ENCODE results near the gene CGB1.
"Not testable (repeated sequence)": the region's sequence is repeated elsewhere in the genome, so short reads cannot be mapped to it uniquely, and the experiment has no call there.

GRCh38 chr19:49036815-49037214 lies at the start of gene CGB1:
- peak; percentile 30 to 59 for TF ChIP-seq CTCF (conservative IDR thresholded peaks at IDR 0.05 in 1 of 2, IDR thresholded peaks at IDR 0.05 in 1 of 2; ENCODE audit: extremely low read depth in 1 of 2, insufficient read depth in 1 of 2, low read depth in 1 of 2, low read length in 2 of 2)
- not testable (repeated sequence) for TF ChIP-seq EZH2 (IDR thresholded peaks at IDR 0.05; ENCODE audit: borderline replicate concordance, low read length)

Data from mammary epithelial cell (primary cell).